ENCODE results near the gene ZER1.
A peak's percentile ranks its signal among the peaks of the same experiment; 100 is the strongest.
"Not testable (repeated sequence)": the region's sequence is repeated elsewhere in the genome, so short reads cannot be mapped to it uniquely, and the experiment has no call there.

ZER1 gene

DNA sequence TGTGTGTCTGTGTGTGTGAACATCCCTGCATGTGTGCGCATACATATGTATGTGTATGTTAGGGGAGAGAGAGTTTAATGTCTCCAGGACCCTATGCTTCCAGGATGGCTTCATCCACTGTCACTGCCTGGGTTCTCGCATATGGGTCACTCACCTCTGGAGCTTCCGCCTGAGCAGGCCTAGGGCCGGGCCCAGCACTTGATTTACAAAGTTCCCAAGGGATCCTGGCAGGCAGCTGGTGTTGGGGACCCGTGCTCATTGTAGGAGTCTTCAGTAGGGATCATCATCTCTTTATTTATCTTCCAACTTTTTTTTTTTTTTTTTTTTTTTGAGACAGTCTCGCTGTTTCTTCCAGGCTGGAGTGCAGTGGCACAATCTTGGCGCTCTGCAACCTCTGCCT lies 28.3 kb upstream of the ZER1 start:
- DNase-seq (ENCODE audit: low read depth), result no peak
- no peak for TF ChIP-seq CTCF (IDR thresholded peaks at IDR 0.05; ENCODE audit: low read depth, low read length, missing control alignments)
- H3K4me3 ChIP-seq (ENCODE audit: low read depth, low read length), result no peak overlapping the region

- TF ChIP-seq CTCF (IDR thresholded peaks at IDR 0.05; ENCODE audit: low read depth, low read length, missing control alignments), result no peak
- DNase-seq (ENCODE audit: low read depth), result no peak
- no peak overlapping the region for H3K4me3 ChIP-seq (ENCODE audit: low read depth, low read length)
These were observed 27.2 kb upstream of the ZER1 start for GRCh38 chr9:128798896-128799295.

- H3K4me3 ChIP-seq (ENCODE audit: low read depth, low read length); DNase-seq (ENCODE audit: low read depth): not testable (repeated sequence)
These were observed 23.2 kb upstream of the ZER1 start for GRCh38 chr9:128794961-128795360.

- no peak overlapping the region for H3K4me3 ChIP-seq (ENCODE audit: low read depth, low read length)
- TF ChIP-seq CTCF (IDR thresholded peaks at IDR 0.05; ENCODE audit: low read depth, low read length, missing control alignments), result no peak
- DNase-seq (ENCODE audit: low read depth), result no peak
These were observed 21.4 kb upstream of the ZER1 start for GRCh38 chr9:128792978-128793686.

DNA sequence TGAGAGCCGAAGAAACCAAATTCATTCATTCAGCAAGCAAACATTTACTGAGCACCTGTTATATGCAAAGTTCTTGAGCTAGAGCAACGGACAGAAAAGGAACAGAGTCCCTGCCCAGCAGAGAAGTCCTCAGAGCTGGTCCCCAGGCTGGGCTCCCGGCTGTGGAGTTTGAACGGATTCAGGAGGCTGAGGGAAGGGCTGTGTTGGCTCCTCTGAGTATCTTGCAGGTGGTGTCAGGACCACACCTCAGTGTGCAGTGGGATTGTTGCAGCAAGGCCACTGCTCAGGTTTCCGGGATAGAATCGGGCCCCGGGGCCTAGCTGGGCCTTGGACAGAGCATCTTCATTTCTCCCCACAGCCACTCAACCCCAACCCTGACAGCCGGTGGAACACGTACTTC lies 20.4 kb upstream of the ZER1 start:
- no peak overlapping the region for H3K4me3 ChIP-seq (ENCODE audit: low read depth, low read length)
- no peak for TF ChIP-seq CTCF (IDR thresholded peaks at IDR 0.05; ENCODE audit: low read depth, low read length, missing control alignments)
- DNase-seq (ENCODE audit: low read depth), result no peak

DNA sequence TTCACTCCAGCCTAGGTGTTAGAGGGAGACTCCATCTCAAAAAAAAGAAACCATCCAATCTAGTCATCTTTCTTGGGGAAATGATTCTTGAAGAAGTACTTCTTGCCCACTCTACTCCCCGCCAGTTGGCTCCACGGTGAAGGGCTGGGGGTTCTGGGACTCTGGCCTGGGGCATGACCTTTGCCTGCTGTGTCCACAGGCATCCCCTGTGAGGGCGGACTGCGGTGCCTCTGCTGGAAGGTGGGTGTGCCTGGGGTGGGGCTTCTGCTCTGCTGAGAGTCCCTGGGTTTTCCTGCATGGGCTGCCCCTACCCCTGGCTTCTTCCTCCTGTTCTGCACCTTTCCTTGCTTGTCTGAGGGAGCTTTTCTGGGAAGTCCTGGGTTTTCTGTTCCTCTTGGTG lies 18.8 kb upstream of the ZER1 start:
- no peak for DNase-seq (ENCODE audit: low read depth)
- TF ChIP-seq CTCF (IDR thresholded peaks at IDR 0.05; ENCODE audit: low read depth, low read length, missing control alignments), result no peak
- H3K4me3 ChIP-seq (ENCODE audit: low read depth, low read length), result no peak overlapping the region

DNA sequence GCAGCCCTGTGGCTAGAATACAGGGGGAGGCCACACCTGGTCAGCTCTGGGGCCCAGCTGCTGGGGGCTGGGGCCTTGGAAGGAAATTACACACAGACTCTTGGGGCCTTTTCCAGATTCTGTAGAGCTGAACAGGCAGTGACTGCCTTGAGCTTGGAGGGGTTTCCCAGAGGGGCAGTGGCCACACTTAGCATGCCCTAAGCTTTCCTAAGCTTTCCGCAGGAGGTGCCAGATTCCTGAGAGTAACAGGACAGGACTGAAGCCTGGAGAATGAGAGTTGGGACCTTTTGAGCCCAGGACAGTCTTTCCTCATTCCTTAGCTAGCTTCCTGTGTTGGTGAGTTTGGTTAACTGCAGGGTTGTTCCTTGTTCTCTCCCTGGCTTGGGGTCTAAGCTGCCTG lies 16.7 kb upstream of the ZER1 start:
- H3K4me3 ChIP-seq (ENCODE audit: low read depth, low read length), result peak overlapping the region; percentile 99
- no peak for DNase-seq (ENCODE audit: low read depth)
- no peak for TF ChIP-seq CTCF (IDR thresholded peaks at IDR 0.05; ENCODE audit: low read depth, low read length, missing control alignments)

All from GM12864 (cell line).